Uterus (tissue), 4 donors: Measurements from ENCODE around the gene ZNF609. TPM values are rescaled to one million over a fixed set of nuclear protein-coding genes. Genes with fewer than 3 reads are reported as not detected.
A peak's percentile ranks its signal among the peaks of the same experiment; 100 is the strongest.

Source experiments
- DNase-seq, 2 donors: peaks; one replicate each; pipeline ENCODE4 v3.0.0-alpha.2; 2019 to 2020
- H3K27ac ChIP-seq, 2 donors: fragments of 200-600 bp; sonication (generic); 1 replicate in 1 of 2; 2 replicates in 1 of 2; pipeline ENCODE4 v1.5.1; 2016 to 2018
- H3K27me3 ChIP-seq, 2 donors: fragments of 200-600 bp; sonication (generic); one replicate each; pipeline ENCODE4 v1.5.1; 2018 to 2019; ENCODE audit warnings: control low read depth in 1 of 2
- H3K36me3 ChIP-seq, 2 donors: fragments of 200-600 bp; sonication (generic); one replicate each; pipeline ENCODE4 v1.5.1; 2019; ENCODE audit warnings: control low read depth in 1 of 2
- H3K4me1 ChIP-seq, 2 donors: fragments of 200-600 bp; sonication (generic); one replicate each; pipeline ENCODE4 v1.5.1; 2018 to 2019; ENCODE audit warnings: control low read depth in 1 of 2
- H3K4me3 ChIP-seq, 2 donors: fragments of 200-600 bp; sonication (generic); 1 replicate in 1 of 2; 2 replicates in 1 of 2; pipeline ENCODE4 v1.5.1; 2018 to 2019; ENCODE audit warnings: mild to moderate bottlenecking in 1 of 2
- H3K9me3 ChIP-seq, 2 donors: fragments of 200-600 bp; sonication (generic); one replicate each; pipeline ENCODE4 v1.5.1; 2019; ENCODE audit warnings: control low read depth in 1 of 2
- POLR2A ChIP-seq, 2 donors: fragments of 450-650 bp; IDR thresholded peaks; one replicate each; pipeline ENCODE4 v1.6.1; 2016; ENCODE audit warnings: antibody characterized with exemption in 2 of 2, mild to moderate bottlenecking in 1 of 2, moderate library complexity in 1 of 2
- intact Hi-C: fragments of 100-400 bp; cut with DNase I; formaldehyde crosslinking; loops from one replicate; pipeline ENCODE4 v1.15.1; 2023; ENCODE audit warnings: low total_unique reads
- total RNA-seq, 4 donors: library from RNA; depleted of rRNA in 3 of 4; stranded (reverse); fragments of >200 nt in 3 of 4; gene quantifications; one replicate each; pipeline versions ENCODE4 v1.1.0 to v1.2.4, GENCODE V29; 2014 to 2023
- TF ChIP-seq, protein P1 (sequence below), 4 experiments: fragments of 200-600 bp in 2 of 4; fragments of 450-650 bp in 2 of 4; sonication (generic) in 2 of 4; IDR thresholded peaks; one replicate each; pipeline ENCODE4 v1.5.1; 2016 to 2019; ENCODE audit warnings: antibody characterized with exemption in 4 of 4, mild to moderate bottlenecking in 2 of 4, moderate library complexity in 1 of 4
- donor health status: DM: yes; HTN: yes; CAD: no.

ZNF609 gene
- total RNA-seq, 4 donors from 2014 or later = 12.4 to 59.6 (median 26.1) TPM

DNA sequence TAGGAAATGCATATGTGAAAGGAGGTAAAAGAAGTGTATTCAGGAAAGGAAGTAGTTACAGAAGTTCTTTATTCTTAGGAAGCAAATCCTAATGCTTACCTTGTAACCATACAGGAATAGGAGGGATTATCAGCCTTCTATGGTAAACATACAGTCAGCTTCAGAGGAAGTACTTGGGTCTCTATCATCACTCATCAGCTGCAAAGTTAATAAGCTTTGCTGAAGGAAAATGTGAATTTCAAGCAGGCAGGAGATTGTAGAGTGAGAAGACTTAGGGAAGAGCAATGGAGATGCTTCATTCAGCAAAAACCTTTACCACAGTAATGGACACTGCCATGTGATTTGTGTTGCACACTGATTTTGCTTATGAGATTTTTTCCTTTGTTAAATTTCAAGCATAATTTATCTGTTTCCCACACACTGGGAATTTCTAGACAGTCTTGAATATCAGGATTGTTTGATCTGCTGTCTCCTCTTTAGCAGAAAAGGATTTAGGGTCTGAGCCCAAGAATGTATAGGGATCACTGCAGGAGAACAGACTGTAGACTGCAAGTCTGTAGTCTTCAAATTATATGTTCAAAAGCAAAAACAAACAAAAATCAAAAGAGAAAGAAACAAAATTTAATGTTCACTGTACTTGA, 150.8 kb downstream of the ZNF609 start:
- H3K4me1 ChIP-seq = peaks cover 0 to 5% of the 10 kb centered on the region in 2 donors
- H3K9me3 ChIP-seq = no peaks in the 10 kb centered on the region
- intact Hi-C loops = no loop called here
- no peaks in the 10 kb centered on the region for H3K27me3 ChIP-seq
- no peaks in the 10 kb centered on the region for H3K36me3 ChIP-seq
- TF ChIP-seq, protein P1, sequence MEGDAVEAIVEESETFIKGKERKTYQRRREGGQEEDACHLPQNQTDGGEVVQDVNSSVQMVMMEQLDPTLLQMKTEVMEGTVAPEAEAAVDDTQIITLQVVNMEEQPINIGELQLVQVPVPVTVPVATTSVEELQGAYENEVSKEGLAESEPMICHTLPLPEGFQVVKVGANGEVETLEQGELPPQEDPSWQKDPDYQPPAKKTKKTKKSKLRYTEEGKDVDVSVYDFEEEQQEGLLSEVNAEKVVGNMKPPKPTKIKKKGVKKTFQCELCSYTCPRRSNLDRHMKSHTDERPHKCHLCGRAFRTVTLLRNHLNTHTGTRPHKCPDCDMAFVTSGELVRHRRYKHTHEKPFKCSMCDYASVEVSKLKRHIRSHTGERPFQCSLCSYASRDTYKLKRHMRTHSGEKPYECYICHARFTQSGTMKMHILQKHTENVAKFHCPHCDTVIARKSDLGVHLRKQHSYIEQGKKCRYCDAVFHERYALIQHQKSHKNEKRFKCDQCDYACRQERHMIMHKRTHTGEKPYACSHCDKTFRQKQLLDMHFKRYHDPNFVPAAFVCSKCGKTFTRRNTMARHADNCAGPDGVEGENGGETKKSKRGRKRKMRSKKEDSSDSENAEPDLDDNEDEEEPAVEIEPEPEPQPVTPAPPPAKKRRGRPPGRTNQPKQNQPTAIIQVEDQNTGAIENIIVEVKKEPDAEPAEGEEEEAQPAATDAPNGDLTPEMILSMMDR (IDR thresholded peaks at IDR 0.05) = no peak
- no peak for TF ChIP-seq POLR2A (IDR thresholded peaks at IDR 0.05)
- H3K4me3 ChIP-seq = no peak overlapping the region
- DNase-seq = no peak
- H3K27ac ChIP-seq = peak overlapping the region in 1 of 2 donors; percentile 6

- intact Hi-C loops = no loop called here
- no peak for DNase-seq
- H3K27ac ChIP-seq = no peak overlapping the region
- H3K27me3 ChIP-seq = no peaks in the 10 kb centered on the region
- H3K9me3 ChIP-seq = no peaks in the 10 kb centered on the region
- no peak overlapping the region for H3K4me3 ChIP-seq
- no peaks in the 10 kb centered on the region for H3K36me3 ChIP-seq
- TF ChIP-seq, protein P1 (IDR thresholded peaks at IDR 0.05) = no peak
- no peak for TF ChIP-seq POLR2A (IDR thresholded peaks at IDR 0.05)
- H3K4me1 ChIP-seq = peaks cover 0 to 5% of the 10 kb centered on the region in 2 donors
These were observed 154.1 kb downstream of the ZNF609 start for GRCh38 chr15:64614519-64614918.

GRCh38 chr15:64617727-64618126, 157.3 kb downstream of the ZNF609 start:
- H3K9me3 ChIP-seq = no peaks in the 10 kb centered on the region
- H3K4me1 ChIP-seq = peaks cover 0 to 9% of the 10 kb centered on the region in 2 donors
- intact Hi-C loops = no loop called here
- H3K36me3 ChIP-seq = no peaks in the 10 kb centered on the region
- no peak overlapping the region for H3K27ac ChIP-seq
- no peaks in the 10 kb centered on the region for H3K27me3 ChIP-seq
- DNase-seq = no peak
- TF ChIP-seq POLR2A (IDR thresholded peaks at IDR 0.05) = no peak
- TF ChIP-seq, protein P1 (IDR thresholded peaks at IDR 0.05) = no peak
- H3K4me3 ChIP-seq = no peak overlapping the region

DNA sequence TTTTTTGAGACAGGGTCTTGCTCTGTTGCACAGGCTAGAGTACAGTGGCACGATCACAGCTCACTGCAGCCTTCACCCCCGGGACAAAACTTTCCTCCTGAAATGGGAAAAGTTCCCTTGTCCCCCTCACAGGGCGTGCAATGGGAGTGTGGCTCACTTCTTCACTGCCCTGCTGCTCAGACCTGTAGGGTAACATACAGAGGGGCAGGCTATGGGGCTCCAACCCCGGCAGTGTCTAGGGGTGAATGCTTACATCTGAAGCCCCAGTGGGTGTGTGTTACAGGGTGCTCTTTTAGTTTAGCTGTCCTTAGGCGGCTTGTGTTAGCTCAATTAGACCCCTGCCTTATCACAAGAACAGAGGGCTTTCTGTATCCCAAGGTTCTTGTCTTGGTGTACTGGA, 157.8 kb downstream of the ZNF609 start:
- no peak overlapping the region for H3K4me3 ChIP-seq
- no peaks in the 10 kb centered on the region for H3K9me3 ChIP-seq
- peaks cover 0 to 11% of the 10 kb centered on the region in 2 donors for H3K4me1 ChIP-seq
- intact Hi-C loops = no loop called here
- TF ChIP-seq POLR2A (IDR thresholded peaks at IDR 0.05) = no peak
- TF ChIP-seq, protein P1 (IDR thresholded peaks at IDR 0.05) = no peak
- H3K27ac ChIP-seq = no peak overlapping the region
- H3K36me3 ChIP-seq = no peaks in the 10 kb centered on the region
- H3K27me3 ChIP-seq = no peaks in the 10 kb centered on the region
- no peak for DNase-seq

DNA sequence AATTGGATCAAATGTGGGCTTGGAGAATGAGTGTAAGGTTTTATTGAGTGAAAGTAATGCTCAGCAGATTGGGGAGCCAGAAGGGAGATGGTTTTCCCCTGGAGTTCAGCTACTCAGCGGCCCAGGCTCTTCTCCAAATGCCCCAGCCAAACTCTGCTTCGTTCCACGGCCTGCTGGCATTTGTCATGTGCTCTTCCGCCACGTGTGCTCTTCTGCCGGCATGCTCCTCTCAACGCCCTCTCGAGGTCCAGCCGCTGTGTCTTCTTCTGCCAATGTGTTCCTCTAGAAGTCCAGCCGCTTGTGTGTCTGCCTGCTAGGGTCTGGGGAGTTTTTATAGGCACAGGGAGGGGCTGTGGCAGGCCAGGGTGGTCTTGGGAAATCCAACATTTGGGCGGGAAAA, 158.2 kb downstream of the ZNF609 start:
- intact Hi-C loops = no loop called here
- H3K4me1 ChIP-seq = peaks cover 0 to 11% of the 10 kb centered on the region in 2 donors
- no peak for TF ChIP-seq POLR2A (IDR thresholded peaks at IDR 0.05)
- TF ChIP-seq, protein P1 (IDR thresholded peaks at IDR 0.05) = no peak
- H3K9me3 ChIP-seq = no peaks in the 10 kb centered on the region
- H3K36me3 ChIP-seq = no peaks in the 10 kb centered on the region
- DNase-seq = no peak
- H3K27me3 ChIP-seq = no peaks in the 10 kb centered on the region
- no peak overlapping the region for H3K4me3 ChIP-seq
- H3K27ac ChIP-seq = peak overlapping the region in 1 of 2 donors; percentile 24
